Measurements from ENCODE around the gene ZNF850.
"Not testable (repeated sequence)": the region's sequence is repeated elsewhere in the genome, so short reads cannot be mapped to it uniquely, and the experiment has no call there.

ZNF850 gene

GRCh38 chr19:36797786-36798108, 25.1 kb upstream of the ZNF850 start:
- peaks cover 11% of the 10 kb centered on the region for H3K79me2 ChIP-seq (ENCODE audit: control insufficient read depth, insufficient read depth, low read length)
- H3K4me2 ChIP-seq (ENCODE audit: low read length): peak overlapping the region; percentile 38
- H2AK5ac ChIP-seq (ENCODE audit: low read length): no peak overlapping the region
- H3K36me3 ChIP-seq (ENCODE audit: control insufficient read depth, insufficient read depth, low read length): peaks cover 2% of the 10 kb centered on the region
- WGBS (ENCODE audit: extremely low coverage, insufficient coverage, low lambda C conversion rate): no CpG with 5 or more reads among the region's 9 CpGs
- no peaks in the 10 kb centered on the region for H3K4me1 ChIP-seq (ENCODE audit: control insufficient read depth, low read depth, low read length)
- peak overlapping the region; percentile 59 for H3K4me3 ChIP-seq (ENCODE audit: low read length)
- H2BK5ac ChIP-seq (ENCODE audit: low read length): no peak overlapping the region
- no peak overlapping the region for H2BK15ac ChIP-seq (replicated peaks; ENCODE audit: low read depth)
- H4K5ac ChIP-seq (ENCODE audit: low read length): no peak overlapping the region
- no peak overlapping the region for H3K4ac ChIP-seq (ENCODE audit: low read depth, low read length)
- no peak for DNase-seq
- H3K9ac ChIP-seq (ENCODE audit: low read length): peak overlapping the region; percentile 69
- H3K56ac ChIP-seq (ENCODE audit: low read length): peak overlapping the region; percentile 83
- H3K23ac ChIP-seq (ENCODE audit: low read length): no peak overlapping the region
- no peak overlapping the region for H2BK120ac ChIP-seq (ENCODE audit: low read depth, low read length)
- no peak overlapping the region for H3K27ac ChIP-seq (ENCODE audit: low read depth, low read length)
- no peak overlapping the region for H4K8ac ChIP-seq (ENCODE audit: low read depth, low read length)
- no peaks in the 10 kb centered on the region for H3K27me3 ChIP-seq (ENCODE audit: insufficient read depth, low read length, poor library complexity)
- no peak overlapping the region for H3K18ac ChIP-seq (ENCODE audit: low read length)
- peaks cover 4% of the 10 kb centered on the region for H3K79me1 ChIP-seq (ENCODE audit: low read length)

GRCh38 chr19:36796714-36796992, 24.0 kb upstream of the ZNF850 start:
- Histone ChIP-seq H2BK5ac (ENCODE audit: low read length) (no peak overlapping the region), H3K36me3 (ENCODE audit: control insufficient read depth, insufficient read depth, low read length) (no peaks in the 10 kb centered on the region), H4K8ac (ENCODE audit: low read depth, low read length) (no peak overlapping the region), H3K4me2 (ENCODE audit: low read length) (no peak overlapping the region), H2BK15ac (replicated peaks; ENCODE audit: low read depth) (no peak overlapping the region), H2AK5ac (ENCODE audit: low read length) (no peak overlapping the region), H3K79me2 (ENCODE audit: control insufficient read depth, insufficient read depth, low read length) (peaks cover 11% of the 10 kb centered on the region), H3K9ac (ENCODE audit: low read length) (no peak overlapping the region), H3K4ac (ENCODE audit: low read depth, low read length) (no peak overlapping the region), H3K23ac (ENCODE audit: low read length) (no peak overlapping the region), H2BK120ac (ENCODE audit: low read depth, low read length) (no peak overlapping the region), H4K5ac (ENCODE audit: low read length) (no peak overlapping the region), H3K4me3 (ENCODE audit: low read length) (no peak overlapping the region), H3K27me3 (ENCODE audit: insufficient read depth, low read length, poor library complexity) (no peaks in the 10 kb centered on the region), H3K4me1 (ENCODE audit: control insufficient read depth, low read depth, low read length) (no peaks in the 10 kb centered on the region), H3K18ac (ENCODE audit: low read length) (no peak overlapping the region), H3K79me1 (ENCODE audit: low read length) (peaks cover 4% of the 10 kb centered on the region), H3K56ac (ENCODE audit: low read length) (no peak overlapping the region), H3K27ac (ENCODE audit: low read depth, low read length) (no peak overlapping the region)
- DNase-seq: no peak
- no CpG with 5 or more reads among the region's 19 CpGs for WGBS (ENCODE audit: extremely low coverage, insufficient coverage, low lambda C conversion rate)

- H3K23ac ChIP-seq (ENCODE audit: low read length); H3K4me1 ChIP-seq (ENCODE audit: control insufficient read depth, low read depth, low read length); H3K56ac ChIP-seq (ENCODE audit: low read length); H3K9ac ChIP-seq (ENCODE audit: low read length); H3K4me3 ChIP-seq (ENCODE audit: low read length); H2BK15ac ChIP-seq (replicated peaks; ENCODE audit: low read depth); H2AK5ac ChIP-seq (ENCODE audit: low read length); H3K18ac ChIP-seq (ENCODE audit: low read length); H3K4me2 ChIP-seq (ENCODE audit: low read length); H2BK5ac ChIP-seq (ENCODE audit: low read length); H2BK120ac ChIP-seq (ENCODE audit: low read depth, low read length); H4K8ac ChIP-seq (ENCODE audit: low read depth, low read length); H3K79me1 ChIP-seq (ENCODE audit: low read length); H3K4ac ChIP-seq (ENCODE audit: low read depth, low read length); H4K5ac ChIP-seq (ENCODE audit: low read length); H3K79me2 ChIP-seq (ENCODE audit: control insufficient read depth, insufficient read depth, low read length); H3K36me3 ChIP-seq (ENCODE audit: control insufficient read depth, insufficient read depth, low read length); H3K27ac ChIP-seq (ENCODE audit: low read depth, low read length); H3K27me3 ChIP-seq (ENCODE audit: insufficient read depth, low read length, poor library complexity): not testable (repeated sequence)
- DNase-seq: peak; percentile 89
- no CpG with 5 or more reads among the region's 34 CpGs for WGBS (ENCODE audit: extremely low coverage, insufficient coverage, low lambda C conversion rate)
Measured at GRCh38 chr19:36791420-36792141, 19.0 kb upstream of the ZNF850 start.

GRCh38 chr19:36775768-36776167, 3.2 kb upstream of the ZNF850 start:
- H3K79me2 ChIP-seq (ENCODE audit: control insufficient read depth, insufficient read depth, low read length): peaks cover 14% of the 10 kb centered on the region
- no peak overlapping the region for H3K56ac ChIP-seq (ENCODE audit: low read length)
- H3K79me1 ChIP-seq (ENCODE audit: low read length): peaks cover 1% of the 10 kb centered on the region
- no peak overlapping the region for H4K5ac ChIP-seq (ENCODE audit: low read length)
- no peak overlapping the region for H4K8ac ChIP-seq (ENCODE audit: low read depth, low read length)
- H2AK5ac ChIP-seq (ENCODE audit: low read length): no peak overlapping the region
- H3K36me3 ChIP-seq (ENCODE audit: control insufficient read depth, insufficient read depth, low read length): no peaks in the 10 kb centered on the region
- no peak for DNase-seq
- peak overlapping the region; percentile 53 for H3K27ac ChIP-seq (ENCODE audit: low read depth, low read length)
- H3K4me3 ChIP-seq (ENCODE audit: low read length): no peak overlapping the region
- H3K4ac ChIP-seq (ENCODE audit: low read depth, low read length): no peak overlapping the region
- H3K18ac ChIP-seq (ENCODE audit: low read length): no peak overlapping the region
- WGBS (ENCODE audit: extremely low coverage, insufficient coverage, low lambda C conversion rate): no CpG with 5 or more reads among the region's 38 CpGs
- H3K4me2 ChIP-seq (ENCODE audit: low read length): no peak overlapping the region
- no peak overlapping the region for H2BK120ac ChIP-seq (ENCODE audit: low read depth, low read length)
- no peak overlapping the region for H2BK5ac ChIP-seq (ENCODE audit: low read length)
- H3K23ac ChIP-seq (ENCODE audit: low read length): no peak overlapping the region
- no peaks in the 10 kb centered on the region for H3K4me1 ChIP-seq (ENCODE audit: control insufficient read depth, low read depth, low read length)
- no peaks in the 10 kb centered on the region for H3K27me3 ChIP-seq (ENCODE audit: insufficient read depth, low read length, poor library complexity)
- no peak overlapping the region for H3K9ac ChIP-seq (ENCODE audit: low read length)
- H2BK15ac ChIP-seq (replicated peaks; ENCODE audit: low read depth): no peak overlapping the region

GRCh38 chr19:36773223-36773579, 594 bp upstream of the ZNF850 start:
- Histone ChIP-seq H3K4me1 (ENCODE audit: control insufficient read depth, low read depth, low read length) (no peaks in the 10 kb centered on the region), H3K79me2 (ENCODE audit: control insufficient read depth, insufficient read depth, low read length) (peaks cover 32% of the 10 kb centered on the region), H3K9ac (ENCODE audit: low read length) (peak overlapping the region; percentile 67), H3K18ac (ENCODE audit: low read length) (no peak overlapping the region), H3K23ac (ENCODE audit: low read length) (no peak overlapping the region), H2BK120ac (ENCODE audit: low read depth, low read length) (no peak overlapping the region), H3K4ac (ENCODE audit: low read depth, low read length) (no peak overlapping the region), H3K4me3 (ENCODE audit: low read length) (peak overlapping the region; percentile 81), H3K27me3 (ENCODE audit: insufficient read depth, low read length, poor library complexity) (no peaks in the 10 kb centered on the region), H3K56ac (ENCODE audit: low read length) (peak overlapping the region; percentile 82), H2BK5ac (ENCODE audit: low read length) (no peak overlapping the region), H3K36me3 (ENCODE audit: control insufficient read depth, insufficient read depth, low read length) (no peaks in the 10 kb centered on the region), H4K8ac (ENCODE audit: low read depth, low read length) (no peak overlapping the region), H2AK5ac (ENCODE audit: low read length) (no peak overlapping the region), H3K79me1 (ENCODE audit: low read length) (peaks cover 3% of the 10 kb centered on the region), H4K5ac (ENCODE audit: low read length) (no peak overlapping the region), H3K4me2 (ENCODE audit: low read length) (peak overlapping the region; percentile 34), H2BK15ac (replicated peaks; ENCODE audit: low read depth) (no peak overlapping the region), H3K27ac (ENCODE audit: low read depth, low read length) (no peak overlapping the region)
- WGBS (ENCODE audit: extremely low coverage, insufficient coverage, low lambda C conversion rate): no CpG with 5 or more reads among the region's 15 CpGs
- no peak for DNase-seq

Measured in mesendoderm (in vitro differentiated cells).